Upper lobe of right lung (tissue), 1 donor: ENCODE results near the gene ITSN1. TPM values are rescaled to one million over a fixed set of nuclear protein-coding genes. Genes with fewer than 3 reads are reported as not detected.
A peak's percentile ranks its signal among the peaks of the same experiment; 100 is the strongest.

Experiments used
- ATAC-seq: fragments of 200-7000 bp; cut with Tn5 transposase; one replicate; pipeline ENCODE4 v1.9.1; 2020; ENCODE audit warnings: mild to moderate bottlenecking, moderate library complexity
- DNase-seq: peaks from one replicate; pipeline ENCODE4 v3.0.0-alpha.2; 2020
- H3K27ac ChIP-seq: fragments of 200-600 bp; one replicate; pipeline ENCODE4 v1.8.0; 2022
- H3K27me3 ChIP-seq: fragments of 200-600 bp; one replicate; pipeline ENCODE4 v1.8.0; 2022; ENCODE audit warnings: mild to moderate bottlenecking
- H3K36me3 ChIP-seq: fragments of 200-600 bp; one replicate; pipeline ENCODE4 v1.8.0; 2022
- H3K4me1 ChIP-seq: fragments of 200-600 bp; one replicate; pipeline ENCODE4 v1.8.0; 2022
- H3K4me3 ChIP-seq: fragments of 200-600 bp; one replicate; pipeline ENCODE4 v1.8.0; 2022; ENCODE audit warnings: mild to moderate bottlenecking
- H3K9me3 ChIP-seq: fragments of 200-600 bp; one replicate; pipeline ENCODE4 v1.8.0; 2022
- intact Hi-C: fragments of 100-400 bp; cut with DNase I; formaldehyde crosslinking; loops from one replicate; pipeline ENCODE4 v1.11.0; 2022
- total RNA-seq: library from RNA; stranded (reverse); fragmentation: NEBNext Ultra II Directional; extraction: Animal tissue kit (Norgen Biotek cat#: 25700); gene quantifications from one replicate; pipeline ENCODE4 v1.2.1, GENCODE V29; 2021
- TF ChIP-seq, protein P1 (sequence below): fragments of 200-600 bp; IDR thresholded peaks from one replicate; pipeline ENCODE4 v1.8.0; 2022; ENCODE audit warnings: antibody characterized with exemption
- donor health status: DM: no; HTN: yes; CAD: no; lungs with severe emphysema.

Gene ITSN1
- total RNA-seq, 1 donor from 2014 or later, result 32.0 TPM

DNA sequence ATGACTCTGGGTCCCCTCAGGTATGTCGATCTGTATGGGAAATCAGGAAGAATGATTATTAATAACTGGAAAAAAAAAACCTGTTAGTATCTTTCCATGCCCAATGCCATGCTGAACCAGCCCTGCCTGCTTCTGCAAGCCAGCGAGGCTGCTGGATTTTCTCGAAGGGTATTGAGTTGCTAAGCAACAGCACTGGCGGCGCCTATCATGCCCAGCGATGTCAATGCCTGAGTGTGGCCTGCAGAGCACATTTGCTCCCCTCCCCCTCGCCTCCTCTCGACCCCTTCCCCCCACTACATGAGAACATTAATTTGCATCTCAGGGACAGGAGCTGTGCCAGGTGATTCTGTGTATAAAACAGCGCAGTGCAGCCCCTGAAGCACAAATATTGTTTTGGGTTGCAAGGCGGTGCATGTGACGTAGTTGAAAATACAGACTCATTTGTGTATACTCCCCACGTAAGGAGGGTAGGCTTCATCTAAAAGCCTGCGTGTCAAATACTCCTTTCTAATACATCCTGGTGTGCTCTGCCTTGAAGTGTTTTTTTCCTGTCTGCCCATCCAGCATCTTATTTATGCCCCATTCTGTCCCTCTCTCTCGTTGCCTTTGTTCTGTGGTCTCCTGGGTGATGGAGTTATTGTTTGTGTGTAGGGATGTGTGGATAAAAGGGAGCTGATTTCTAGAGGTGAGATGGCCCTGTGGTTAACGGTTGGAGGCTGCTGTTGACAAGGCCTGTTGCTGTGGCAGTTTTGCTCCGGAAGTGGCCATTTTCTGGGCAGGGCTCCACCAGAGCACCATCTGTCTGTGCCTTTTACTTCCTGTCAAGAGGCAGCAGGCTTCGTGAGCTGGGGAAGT, 306.0 kb downstream of the ITSN1 start:
- Histone ChIP-seq H3K36me3 (no peaks in the 10 kb centered on the region), H3K4me3 (peak overlapping the region; percentile 17), H3K9me3 (no peaks in the 10 kb centered on the region), H3K27me3 (no peaks in the 10 kb centered on the region), H3K27ac (peak overlapping the region; percentile 83), H3K4me1 (peaks cover 13% of the 10 kb centered on the region)
- intact Hi-C loops, result no loop called here
- ATAC-seq, result peak; percentile 60
- DNase-seq, result peak; percentile 72
- TF ChIP-seq, protein P1, sequence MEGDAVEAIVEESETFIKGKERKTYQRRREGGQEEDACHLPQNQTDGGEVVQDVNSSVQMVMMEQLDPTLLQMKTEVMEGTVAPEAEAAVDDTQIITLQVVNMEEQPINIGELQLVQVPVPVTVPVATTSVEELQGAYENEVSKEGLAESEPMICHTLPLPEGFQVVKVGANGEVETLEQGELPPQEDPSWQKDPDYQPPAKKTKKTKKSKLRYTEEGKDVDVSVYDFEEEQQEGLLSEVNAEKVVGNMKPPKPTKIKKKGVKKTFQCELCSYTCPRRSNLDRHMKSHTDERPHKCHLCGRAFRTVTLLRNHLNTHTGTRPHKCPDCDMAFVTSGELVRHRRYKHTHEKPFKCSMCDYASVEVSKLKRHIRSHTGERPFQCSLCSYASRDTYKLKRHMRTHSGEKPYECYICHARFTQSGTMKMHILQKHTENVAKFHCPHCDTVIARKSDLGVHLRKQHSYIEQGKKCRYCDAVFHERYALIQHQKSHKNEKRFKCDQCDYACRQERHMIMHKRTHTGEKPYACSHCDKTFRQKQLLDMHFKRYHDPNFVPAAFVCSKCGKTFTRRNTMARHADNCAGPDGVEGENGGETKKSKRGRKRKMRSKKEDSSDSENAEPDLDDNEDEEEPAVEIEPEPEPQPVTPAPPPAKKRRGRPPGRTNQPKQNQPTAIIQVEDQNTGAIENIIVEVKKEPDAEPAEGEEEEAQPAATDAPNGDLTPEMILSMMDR, result no peak

DNA sequence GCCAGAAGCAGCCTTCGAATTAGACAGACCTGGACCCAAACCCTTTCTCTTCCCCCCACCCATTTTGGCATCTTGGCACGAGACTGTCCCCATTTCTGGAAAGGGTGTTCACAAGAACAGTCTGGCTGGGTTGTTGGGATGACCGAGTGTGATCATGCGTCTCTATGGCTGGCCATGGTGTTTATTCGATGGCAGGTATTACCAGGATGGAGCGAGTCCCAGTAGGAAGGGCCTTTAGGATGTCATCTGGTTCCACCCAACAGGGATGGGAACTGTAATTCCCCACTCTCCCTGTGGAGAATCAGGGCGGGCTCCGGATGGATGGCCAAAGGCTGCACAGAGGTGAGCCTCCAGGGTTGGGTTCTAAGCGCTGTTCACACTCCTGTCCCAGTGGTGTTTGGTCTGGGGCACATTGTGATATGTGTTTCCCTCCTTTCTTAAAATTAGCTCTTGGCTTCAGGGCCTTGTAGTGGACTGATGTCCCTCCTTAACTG, 306.7 kb downstream of the ITSN1 start:
- ATAC-seq, result no peak
- TF ChIP-seq, protein P1, result no peak
- DNase-seq, result no peak
- intact Hi-C loops, result no loop called here
- peak overlapping the region; percentile 83 for H3K27ac ChIP-seq
- no peaks in the 10 kb centered on the region for H3K36me3 ChIP-seq
- peaks cover 13% of the 10 kb centered on the region for H3K4me1 ChIP-seq
- no peak overlapping the region for H3K4me3 ChIP-seq
- H3K9me3 ChIP-seq, result no peaks in the 10 kb centered on the region
- H3K27me3 ChIP-seq, result no peaks in the 10 kb centered on the region

Other genes starting within 250 kb of the ITSN1 start
- gene IFNGR2, start 239.1 kb upstream of the ITSN1 start, total RNA-seq, result 69.3 TPM
- gene TMEM50B, start 162.5 kb upstream of the ITSN1 start, total RNA-seq, result 73.2 TPM
- 2.3 TPM for gene DNAJC28, start 150.8 kb upstream of the ITSN1 start, total RNA-seq
- gene GART, start 100.4 kb upstream of the ITSN1 start, total RNA-seq, result 55.8 TPM
- gene SON, start 99.5 kb upstream of the ITSN1 start, total RNA-seq, result 320 TPM
- 4.4 TPM for gene DONSON, start 53.8 kb upstream of the ITSN1 start, total RNA-seq
- 38.0 TPM for gene CRYZL1, start 760 bp upstream of the ITSN1 start, total RNA-seq